T-helper 1 cell treated with Interleukin-12 subunit alpha and Interleukin-12 subunit beta and Interleukin-4 antibody, amounts not matched to agents 30 μg/mL and 1 μg/mL, for 36 hours (primary cell): Measurements from ENCODE around the gene KCTD7.
A peak's percentile ranks its signal among the peaks of the same experiment; 100 is the strongest.
"Not testable (repeated sequence)": the region's sequence is repeated elsewhere in the genome, so short reads cannot be mapped to it uniquely, and the experiment has no call there.

Source experiments
- H3K27ac Mint-ChIP-seq: one replicate; pipeline ENCODE4 v1.8.0; 2021; ENCODE audit warnings: mild to moderate bottlenecking, mixed read lengths
- H3K27me3 Mint-ChIP-seq: one replicate; pipeline ENCODE4 v1.8.0; 2021; ENCODE audit warnings: low read depth, mixed read lengths
- H3K36me3 Mint-ChIP-seq: one replicate; pipeline ENCODE4 v1.8.0; 2021; ENCODE audit warnings: low read depth, mixed read lengths
- H3K4me1 Mint-ChIP-seq: one replicate; pipeline ENCODE4 v1.8.0; 2021; ENCODE audit warnings: low read depth, mixed read lengths
- H3K4me3 Mint-ChIP-seq: one replicate; pipeline ENCODE4 v1.8.0; 2021; ENCODE audit warnings: mild to moderate bottlenecking, moderate library complexity, mixed read lengths
- H3K9me3 Mint-ChIP-seq: one replicate; pipeline ENCODE4 v1.8.0; 2021; ENCODE audit warnings: mixed read lengths

Gene KCTD7

GRCh38 chr7:66655113-66655806 is 26.6 kb downstream of the KCTD7 start:
- not testable (repeated sequence) for H3K27me3 Mint-ChIP-seq, H3K9me3 Mint-ChIP-seq, H3K36me3 Mint-ChIP-seq
- peak overlapping the region; percentile 85 for H3K27ac Mint-ChIP-seq
- H3K4me3 Mint-ChIP-seq = peak overlapping the region; percentile 96
- peaks cover 18% of the 10 kb centered on the region for H3K4me1 Mint-ChIP-seq

GRCh38 chr7:66655826-66656485 is 27.3 kb downstream of the KCTD7 start:
- H3K27ac Mint-ChIP-seq, H3K36me3 Mint-ChIP-seq, H3K27me3 Mint-ChIP-seq, H3K9me3 Mint-ChIP-seq: not testable (repeated sequence)
- Mint-ChIP-seq H3K4me3 (peak overlapping the region; percentile 96), H3K4me1 (peaks cover 18% of the 10 kb centered on the region)

- no peak overlapping the region for H3K4me3 Mint-ChIP-seq
- peaks cover 5% of the 10 kb centered on the region for H3K36me3 Mint-ChIP-seq
- no peaks in the 10 kb centered on the region for H3K27me3 Mint-ChIP-seq
- H3K27ac Mint-ChIP-seq = no peak overlapping the region
- peaks cover 15% of the 10 kb centered on the region for H3K4me1 Mint-ChIP-seq
- no peaks in the 10 kb centered on the region for H3K9me3 Mint-ChIP-seq
These were observed 29.1 kb downstream of the KCTD7 start for GRCh38 chr7:66657798-66658197.

GRCh38 chr7:66662646-66663264 is 34.1 kb downstream of the KCTD7 start:
- no peak overlapping the region for H3K27ac Mint-ChIP-seq
- H3K4me3 Mint-ChIP-seq = no peak overlapping the region
- no peaks in the 10 kb centered on the region for H3K9me3 Mint-ChIP-seq
- H3K36me3 Mint-ChIP-seq = no peaks in the 10 kb centered on the region
- no peaks in the 10 kb centered on the region for H3K27me3 Mint-ChIP-seq
- H3K4me1 Mint-ChIP-seq = no peaks in the 10 kb centered on the region

- H3K9me3 Mint-ChIP-seq = no peaks in the 10 kb centered on the region
- H3K4me1 Mint-ChIP-seq = no peaks in the 10 kb centered on the region
- no peaks in the 10 kb centered on the region for H3K27me3 Mint-ChIP-seq
- H3K27ac Mint-ChIP-seq = no peak overlapping the region
- H3K4me3 Mint-ChIP-seq = no peak overlapping the region
- H3K36me3 Mint-ChIP-seq = no peaks in the 10 kb centered on the region
These were observed 36.1 kb downstream of the KCTD7 start for GRCh38 chr7:66664590-66665293.

GRCh38 chr7:66666313-66666952 is 37.8 kb downstream of the KCTD7 start:
- no peaks in the 10 kb centered on the region for H3K9me3 Mint-ChIP-seq
- H3K4me1 Mint-ChIP-seq = no peaks in the 10 kb centered on the region
- H3K36me3 Mint-ChIP-seq = no peaks in the 10 kb centered on the region
- no peak overlapping the region for H3K27ac Mint-ChIP-seq
- no peaks in the 10 kb centered on the region for H3K27me3 Mint-ChIP-seq
- no peak overlapping the region for H3K4me3 Mint-ChIP-seq

GRCh38 chr7:66667023-66667728 is 38.5 kb downstream of the KCTD7 start:
- no peak overlapping the region for H3K4me3 Mint-ChIP-seq

GRCh38 chr7:66668112-66668511 is 39.4 kb downstream of the KCTD7 start:
- Mint-ChIP-seq H3K9me3 (no peaks in the 10 kb centered on the region), H3K4me3 (no peak overlapping the region), H3K4me1 (no peaks in the 10 kb centered on the region), H3K27me3 (no peaks in the 10 kb centered on the region), H3K27ac (no peak overlapping the region), H3K36me3 (no peaks in the 10 kb centered on the region)

More at GRCh38 chr7:66667023-66667728, 38.5 kb downstream of the KCTD7 start:
- Mint-ChIP-seq H3K36me3 (no peaks in the 10 kb centered on the region), H3K27me3 (no peaks in the 10 kb centered on the region), H3K9me3 (no peaks in the 10 kb centered on the region), H3K4me1 (no peaks in the 10 kb centered on the region), H3K27ac (no peak overlapping the region)

GRCh38 chr7:66668677-66669076 is 40.0 kb downstream of the KCTD7 start:
- no peaks in the 10 kb centered on the region for H3K27me3 Mint-ChIP-seq
- no peaks in the 10 kb centered on the region for H3K36me3 Mint-ChIP-seq
- H3K27ac Mint-ChIP-seq = no peak overlapping the region
- H3K9me3 Mint-ChIP-seq = no peaks in the 10 kb centered on the region
- H3K4me3 Mint-ChIP-seq = no peak overlapping the region
- H3K4me1 Mint-ChIP-seq = no peaks in the 10 kb centered on the region

GRCh38 chr7:66669088-66669487 is 40.4 kb downstream of the KCTD7 start:
- Mint-ChIP-seq H3K4me3 (no peak overlapping the region), H3K27ac (no peak overlapping the region), H3K27me3 (no peaks in the 10 kb centered on the region), H3K36me3 (no peaks in the 10 kb centered on the region), H3K4me1 (no peaks in the 10 kb centered on the region), H3K9me3 (no peaks in the 10 kb centered on the region)

- Mint-ChIP-seq H3K4me1 (no peaks in the 10 kb centered on the region), H3K27ac (no peak overlapping the region), H3K9me3 (no peaks in the 10 kb centered on the region), H3K4me3 (no peak overlapping the region), H3K36me3 (no peaks in the 10 kb centered on the region), H3K27me3 (no peaks in the 10 kb centered on the region)
These were observed 40.8 kb downstream of the KCTD7 start for GRCh38 chr7:66669496-66669895.

- Mint-ChIP-seq H3K4me3 (no peak overlapping the region), H3K4me1 (no peaks in the 10 kb centered on the region), H3K9me3 (no peaks in the 10 kb centered on the region), H3K36me3 (no peaks in the 10 kb centered on the region), H3K27me3 (no peaks in the 10 kb centered on the region), H3K27ac (no peak overlapping the region)
These were observed 42.4 kb downstream of the KCTD7 start for GRCh38 chr7:66671034-66671433.

GRCh38 chr7:66671486-66671885 is 42.8 kb downstream of the KCTD7 start:
- not testable (repeated sequence) for H3K36me3 Mint-ChIP-seq, H3K27ac Mint-ChIP-seq, H3K4me3 Mint-ChIP-seq, H3K9me3 Mint-ChIP-seq, H3K4me1 Mint-ChIP-seq, H3K27me3 Mint-ChIP-seq
